HL-60 (cell line): ENCODE results near the gene GOLGA6A.
"Not testable (repeated sequence)": the region's sequence is repeated elsewhere in the genome, so short reads cannot be mapped to it uniquely, and the experiment has no call there.

Experiments
- POLR2AphosphoS5 ChIP-seq: IDR thresholded peaks from 2 replicates; pipeline ENCODE4 v1.6.1; 2012; ENCODE audit warnings: low read depth
- SPI1 ChIP-seq: IDR thresholded peaks from 2 replicates; pipeline ENCODE4 v1.6.1; 2012; ENCODE audit warnings: low read depth, mild to moderate bottlenecking, borderline replicate concordance
- TF ChIP-seq, protein P1 (sequence below): IDR thresholded peaks from one replicate; pipeline ENCODE4 v1.5.1; 2011; ENCODE audit warnings: low read length, control low read depth, inconsistent platforms; ENCODE audit not compliant: insufficient read depth

GRCh38 chr15:74056330-74056729, 26.0 kb downstream of the GOLGA6A start:
- TF ChIP-seq, protein P1, sequence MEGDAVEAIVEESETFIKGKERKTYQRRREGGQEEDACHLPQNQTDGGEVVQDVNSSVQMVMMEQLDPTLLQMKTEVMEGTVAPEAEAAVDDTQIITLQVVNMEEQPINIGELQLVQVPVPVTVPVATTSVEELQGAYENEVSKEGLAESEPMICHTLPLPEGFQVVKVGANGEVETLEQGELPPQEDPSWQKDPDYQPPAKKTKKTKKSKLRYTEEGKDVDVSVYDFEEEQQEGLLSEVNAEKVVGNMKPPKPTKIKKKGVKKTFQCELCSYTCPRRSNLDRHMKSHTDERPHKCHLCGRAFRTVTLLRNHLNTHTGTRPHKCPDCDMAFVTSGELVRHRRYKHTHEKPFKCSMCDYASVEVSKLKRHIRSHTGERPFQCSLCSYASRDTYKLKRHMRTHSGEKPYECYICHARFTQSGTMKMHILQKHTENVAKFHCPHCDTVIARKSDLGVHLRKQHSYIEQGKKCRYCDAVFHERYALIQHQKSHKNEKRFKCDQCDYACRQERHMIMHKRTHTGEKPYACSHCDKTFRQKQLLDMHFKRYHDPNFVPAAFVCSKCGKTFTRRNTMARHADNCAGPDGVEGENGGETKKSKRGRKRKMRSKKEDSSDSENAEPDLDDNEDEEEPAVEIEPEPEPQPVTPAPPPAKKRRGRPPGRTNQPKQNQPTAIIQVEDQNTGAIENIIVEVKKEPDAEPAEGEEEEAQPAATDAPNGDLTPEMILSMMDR: not testable (repeated sequence)
- TF ChIP-seq POLR2AphosphoS5, SPI1: not testable (repeated sequence)
